H1 (cell line): ENCODE data around the gene LIPC. TPM values are rescaled to one million over a fixed set of nuclear protein-coding genes. Genes with fewer than 3 reads are reported as not detected.

Source experiments
- ASH2L ChIP-seq: fragments of 200-600, 300-600 bp; sonication (generic); IDR thresholded peaks from one replicate; pipeline ENCODE4 v1.7.1; 2017; ENCODE audit warnings: low read length
- MAFK ChIP-seq: IDR thresholded peaks from 2 replicates; pipeline ENCODE4 v1.6.1; 2012; ENCODE audit warnings: low read depth, mild to moderate bottlenecking, improper control_type of control experiment, low read length
- SIX5 ChIP-seq: IDR thresholded peaks from 2 replicates; pipeline ENCODE4 v1.6.1; 2011; ENCODE audit warnings: mild to moderate bottlenecking, low read depth, low read length
- polyA plus RNA-seq, 7 experiments: library from polyadenylated mRNA; depleted of rRNA in 3 of 7; stranded (reverse) in 5 of 7; unstranded in 2 of 7; fragments of >200 nt in 5 of 7; fragments of 200-250 nt in 2 of 7; gene quantifications; 1 replicate in 5 of 7; 2 replicates in 1 of 7; 4 replicates in 1 of 7; pipeline versions ENCODE4 v1.2.1 to v1.2.3, GENCODE V29; 2011 to 2013; ENCODE audit warnings: missing spikeins in 2 of 7, mixed read lengths in 2 of 7
- total RNA-seq: library from RNA; stranded (reverse); fragmentation: NEBNext Ultra II Directional; extraction: Animal tissue kit (Norgen Biotek cat#: 25700); gene quantifications from 2 replicates; pipeline ENCODE4 v1.2.1, GENCODE V29; 2021

LIPC gene
- total and polyA plus RNA-seq, 2 of the 8 experiments (the other 6 are each of a cell fraction or from before 2014, with no cell fraction given) = not detected

DNA sequence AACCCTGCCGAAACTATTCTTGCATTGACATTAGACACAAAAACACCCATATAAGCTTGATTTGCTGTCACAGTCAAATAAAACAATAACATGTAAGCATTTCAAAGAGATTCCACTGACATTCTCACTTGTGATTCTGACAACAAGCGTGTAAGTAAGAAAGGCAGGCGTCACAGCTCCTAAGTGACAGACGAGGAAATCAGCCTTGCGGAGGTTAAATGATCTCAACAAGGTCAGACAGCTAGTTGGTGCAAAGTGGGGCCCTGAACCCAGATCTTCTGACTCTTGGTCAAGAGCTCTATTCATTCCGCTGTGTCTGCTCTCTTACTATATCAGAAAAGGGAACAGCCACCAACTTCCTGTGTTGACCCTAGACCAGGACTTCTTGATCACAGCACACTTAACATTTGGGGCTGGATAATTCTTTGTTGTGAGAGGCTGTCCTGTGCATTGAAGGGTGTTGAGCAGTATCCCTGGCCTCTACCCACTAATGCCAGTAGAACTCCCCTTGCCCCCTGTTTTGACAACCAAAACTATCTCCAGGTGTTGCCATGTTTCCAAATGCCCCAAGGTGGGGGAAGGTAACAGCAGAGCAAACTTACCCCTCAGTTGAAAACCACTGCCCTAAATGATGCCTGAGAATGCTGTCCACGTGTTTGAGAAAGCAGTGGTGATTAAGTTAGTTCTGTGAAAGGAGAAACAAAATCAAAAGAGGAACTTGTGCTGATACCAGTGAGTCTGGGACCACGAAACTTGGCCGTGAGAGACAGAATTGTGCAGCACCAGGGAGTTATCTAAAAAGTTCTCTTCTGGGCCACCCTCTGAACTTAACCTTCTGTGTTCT is 86.1 kb downstream of the LIPC start (continued):
- TF ChIP-seq ASH2L (no peak), MAFK (no peak), SIX5 (no peak)
- TF ChIP-seq, all 59 proteins: peak for 0
